RKO (cell line): ENCODE measurements around the gene STK32A.
A peak's percentile ranks its signal among the peaks of the same experiment; 100 is the strongest.

Experiments
- DNase-seq: peaks from one replicate; pipeline ENCODE4 v3.0.0-alpha.2; 2016; ENCODE audit warnings: low spot score

The STK32A gene

GRCh38 chr5:147391781-147392180 is 157.0 kb downstream of the STK32A start:
- peak; percentile 90 for DNase-seq

DNA sequence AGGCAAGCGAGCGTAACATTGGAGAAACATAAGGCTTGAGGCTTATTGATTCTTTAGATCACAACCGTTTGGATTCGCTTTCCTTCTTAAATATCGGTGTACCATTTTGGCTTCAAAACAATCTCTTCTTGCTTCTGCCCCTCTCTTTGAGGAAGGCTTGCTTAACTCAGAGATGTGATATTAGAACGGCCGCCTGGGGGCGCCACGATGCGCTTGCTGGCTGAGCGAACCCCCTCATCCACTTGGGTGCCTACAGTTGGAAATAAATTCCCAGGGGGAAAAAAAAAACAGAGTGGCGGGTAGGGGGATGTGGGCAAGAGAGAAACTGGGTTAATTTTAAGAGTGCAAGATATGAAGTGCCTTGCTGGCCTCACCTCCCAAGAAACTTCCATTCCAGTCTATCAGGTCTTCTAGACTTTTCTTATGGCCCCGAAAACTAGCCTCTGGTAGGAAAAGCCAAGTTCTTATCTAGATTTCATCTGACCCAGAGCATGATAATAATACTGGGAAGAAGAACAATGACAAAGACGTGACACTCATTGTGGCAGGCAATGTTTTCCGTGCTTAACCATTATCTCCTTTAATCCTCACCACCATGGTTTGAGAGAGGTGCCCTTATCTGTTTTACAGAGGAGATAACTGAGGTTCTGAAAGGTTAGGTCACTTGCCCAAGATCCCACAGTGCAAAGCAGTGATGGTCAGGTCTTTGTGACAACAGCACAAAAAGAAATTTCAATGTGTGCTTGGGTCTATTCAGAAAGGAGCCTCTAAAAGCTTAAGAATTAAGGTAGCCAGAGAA is 159.2 kb downstream of the STK32A start:
- no peak for DNase-seq

DNA sequence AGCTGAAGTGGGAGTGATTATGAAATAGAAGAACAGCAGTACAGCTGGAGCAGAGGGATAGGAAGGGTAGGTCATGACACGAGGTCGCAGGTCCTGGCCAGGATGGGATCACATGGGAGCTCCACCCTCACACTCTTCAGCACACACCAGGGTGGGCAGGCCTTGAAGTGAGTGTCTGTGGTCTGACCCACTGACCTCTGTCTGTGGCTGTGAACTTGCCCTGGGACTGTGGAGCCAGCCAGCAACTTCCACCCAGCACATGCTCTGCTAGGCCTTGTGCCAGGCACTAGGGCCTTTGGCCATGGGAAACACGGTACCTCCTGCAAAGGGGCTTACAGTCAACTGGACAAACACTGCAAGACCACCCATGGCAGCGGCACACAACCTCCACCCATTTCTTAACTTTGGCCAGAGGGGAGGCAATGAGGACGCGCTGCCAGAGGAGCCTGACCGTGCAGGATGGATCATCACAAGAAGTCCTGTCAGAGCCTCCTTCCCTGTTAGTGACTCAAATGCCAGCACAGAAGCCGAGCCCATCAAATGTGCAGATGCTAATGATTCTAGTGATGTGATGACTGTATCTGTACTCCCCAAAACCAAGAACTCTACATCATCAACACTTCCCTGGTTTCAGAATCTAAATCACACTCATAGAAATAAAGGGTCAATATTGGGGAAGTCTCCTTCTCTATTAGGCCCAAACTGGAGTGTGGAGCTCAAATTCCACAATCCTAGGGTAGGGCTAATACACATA is 161.4 kb downstream of the STK32A start:
- DNase-seq, result no peak

DNA sequence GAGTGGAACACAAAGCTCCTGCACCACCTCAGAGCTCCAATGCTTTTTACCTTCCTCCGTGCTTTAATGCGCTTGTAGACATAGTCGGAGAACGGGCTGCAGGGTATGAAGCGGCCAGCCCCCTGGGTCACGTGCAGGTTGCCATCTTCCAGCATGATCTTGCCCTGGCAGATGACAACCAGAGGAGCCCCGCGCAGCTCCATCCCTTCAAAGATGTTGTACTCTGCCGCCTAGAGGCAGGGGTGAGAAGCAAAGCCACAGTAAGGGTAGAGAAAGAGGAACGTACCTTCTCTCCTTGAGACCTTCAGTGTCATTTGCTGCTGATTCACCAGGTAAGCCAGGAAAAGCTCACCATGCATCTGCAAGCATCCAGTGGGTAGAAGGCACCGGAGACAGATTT is 162.8 kb downstream of the STK32A start:
- no peak for DNase-seq

GRCh38 chr5:147398860-147399259 is 164.0 kb downstream of the STK32A start:
- DNase-seq, result no peak

DNA sequence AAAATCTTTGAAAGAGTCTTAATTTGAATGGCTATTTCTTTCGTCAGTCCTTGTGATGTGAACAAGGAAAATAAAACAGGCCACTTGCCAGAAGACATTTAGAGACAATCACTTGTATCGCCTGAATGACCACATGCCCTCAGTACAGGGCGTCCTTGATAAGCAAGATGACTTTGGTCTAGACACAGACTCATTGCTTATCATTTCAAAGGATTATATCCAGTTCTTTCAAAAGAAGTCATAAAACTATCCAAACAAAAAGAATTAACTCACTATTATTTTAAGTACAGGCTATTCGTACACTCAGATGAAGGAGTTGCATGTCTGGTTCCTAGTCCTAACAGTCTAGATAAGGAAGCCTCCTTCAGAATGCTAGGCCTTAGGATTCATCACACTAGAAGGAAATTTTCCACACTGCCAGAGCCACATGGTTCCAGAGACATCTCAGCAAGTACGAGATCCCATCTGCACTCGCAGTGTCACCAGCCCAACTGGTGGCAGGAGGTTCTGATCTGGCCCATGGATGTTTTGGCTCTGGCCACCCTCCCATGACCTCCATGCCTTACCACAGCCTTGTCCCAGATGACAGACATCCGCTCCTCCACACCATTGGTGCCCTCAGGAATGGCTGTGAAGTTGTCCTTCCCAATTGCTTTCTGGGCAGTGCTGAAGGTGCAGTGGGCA is 165.4 kb downstream of the STK32A start:
- DNase-seq, result no peak

DNA sequence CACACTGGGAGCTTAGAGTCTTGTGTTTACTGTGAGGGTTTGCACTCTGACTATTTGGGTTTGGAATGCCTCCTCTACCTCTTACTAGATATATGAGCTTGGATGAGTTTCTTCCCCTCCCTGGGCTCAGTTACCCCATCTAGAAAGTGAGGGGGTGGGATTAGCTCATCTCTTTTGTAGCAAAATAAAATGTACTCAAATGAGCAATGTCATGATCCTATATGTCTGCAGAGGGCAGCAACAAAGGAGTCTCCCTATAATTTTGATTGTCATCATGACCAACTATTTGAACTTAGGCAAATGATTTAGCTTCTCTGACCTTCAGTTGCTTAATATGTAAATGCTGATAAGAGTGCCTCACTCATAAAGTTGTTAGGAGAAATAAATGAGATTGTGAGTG is 166.1 kb downstream of the STK32A start:
- no peak for DNase-seq

DNA sequence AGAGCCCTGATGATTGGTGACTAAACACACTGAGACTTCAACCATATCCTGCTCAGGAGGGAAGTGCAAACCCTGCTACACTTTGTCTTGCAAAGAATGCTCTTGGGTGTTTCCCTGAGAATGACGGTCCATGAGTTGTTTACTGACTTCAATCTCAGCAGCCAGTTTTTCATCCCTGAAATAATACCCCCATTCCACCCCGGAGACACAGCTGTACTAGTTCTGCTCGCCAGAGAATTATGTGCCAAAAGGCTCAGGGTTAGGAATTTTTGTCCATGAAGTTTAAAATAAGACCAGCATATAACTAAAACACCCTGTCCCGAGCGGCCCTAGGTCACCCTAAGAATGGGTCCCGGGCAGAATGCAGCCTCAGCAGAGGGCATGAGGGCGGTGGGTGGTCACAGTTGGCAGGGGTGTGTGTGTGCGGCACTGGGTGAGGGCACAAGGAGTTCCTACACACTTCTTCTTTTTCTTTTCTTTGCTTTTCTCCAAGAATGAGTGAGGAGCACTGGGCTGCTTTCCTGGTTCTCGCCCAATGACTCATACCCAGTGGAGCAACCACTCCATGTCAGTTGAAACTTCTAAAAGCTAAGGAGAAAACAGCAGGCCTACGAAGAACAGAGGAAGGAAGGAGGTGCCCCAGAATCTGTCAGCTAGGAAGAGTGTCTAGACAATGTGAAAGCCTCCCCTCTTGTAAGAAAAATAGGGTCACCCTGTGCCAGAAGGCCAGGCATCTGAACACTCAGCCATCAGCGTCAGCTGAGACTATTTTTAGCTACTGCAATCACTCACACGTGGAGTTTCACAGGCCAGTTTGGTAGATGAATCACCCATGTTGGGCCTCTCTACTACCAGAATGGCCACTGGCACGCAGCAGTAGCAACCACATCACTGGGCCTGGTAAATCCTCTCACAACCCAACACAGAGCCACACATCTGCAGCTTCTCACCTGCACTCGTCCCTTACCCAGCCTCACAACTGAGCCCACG is 169.1 kb downstream of the STK32A start:
- DNase-seq, result peak; percentile 56

DNA sequence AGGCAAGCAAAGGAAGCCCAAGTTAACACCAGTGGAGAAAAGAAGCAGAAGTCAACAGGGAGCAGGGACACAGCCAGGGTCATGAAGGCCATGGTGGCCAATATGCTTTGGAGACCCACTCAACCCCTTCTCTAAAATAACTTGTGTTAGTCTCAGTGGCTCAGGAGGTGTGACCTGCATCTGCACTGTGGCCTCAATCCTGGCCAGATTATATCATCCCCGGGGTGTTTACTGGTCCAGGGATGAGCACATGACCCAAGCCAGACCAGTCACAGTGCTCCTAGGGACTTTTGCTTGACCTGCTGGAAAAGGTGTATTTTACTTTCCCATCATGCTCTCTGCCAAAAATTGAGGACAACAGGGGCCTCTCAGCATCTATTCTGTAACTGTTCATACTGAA is 169.9 kb downstream of the STK32A start:
- DNase-seq, result no peak

DNA sequence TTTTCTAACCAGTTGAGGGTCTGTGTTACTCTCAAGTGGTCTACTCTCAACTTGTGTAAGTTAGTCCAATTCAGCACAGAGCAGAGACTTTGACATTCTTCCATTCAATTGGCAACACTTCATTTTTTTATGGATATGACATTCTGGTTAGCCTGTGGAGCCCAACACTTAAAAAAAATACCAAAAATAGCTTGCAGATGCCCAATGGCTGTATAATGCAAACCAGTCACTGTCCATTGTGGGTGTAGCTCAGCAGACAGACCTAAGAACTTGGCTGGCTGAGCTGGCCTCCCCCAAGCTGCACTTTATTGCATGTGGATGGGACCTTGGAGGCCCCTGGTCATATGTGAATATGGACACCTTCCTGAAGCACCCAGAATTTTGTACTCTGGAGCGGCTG is 171.8 kb downstream of the STK32A start:
- no peak for DNase-seq

- no peak for DNase-seq
Measured at GRCh38 chr5:147407094-147407681, 172.4 kb downstream of the STK32A start.

DNA sequence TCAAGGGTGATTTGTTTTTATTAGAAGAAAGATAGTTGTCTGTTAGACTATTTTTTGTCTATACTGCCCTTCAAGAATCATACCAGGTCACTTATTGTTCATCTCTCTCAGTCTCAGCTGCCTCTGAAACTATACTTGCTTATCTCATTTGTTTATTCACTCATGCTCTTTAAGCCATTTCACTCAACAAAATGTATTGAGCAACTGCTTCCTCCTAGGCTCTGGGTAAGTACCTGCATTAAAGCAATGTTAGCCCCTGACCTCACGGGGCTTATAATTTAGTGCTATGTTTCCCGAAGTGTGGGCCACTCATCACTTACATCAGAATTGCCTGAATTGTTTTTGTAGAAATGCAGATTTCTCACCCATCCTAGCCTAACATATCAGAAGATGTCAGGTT is 174.2 kb downstream of the STK32A start:
- no peak for DNase-seq

GRCh38 chr5:147410496-147411358 is 175.9 kb downstream of the STK32A start:
- DNase-seq, result no peak

- no peak for DNase-seq
Measured at GRCh38 chr5:147411359-147412319, 176.8 kb downstream of the STK32A start.

- DNase-seq, result no peak
Measured at GRCh38 chr5:147412561-147412960, 177.7 kb downstream of the STK32A start.

GRCh38 chr5:147413266-147413665 is 178.4 kb downstream of the STK32A start:
- DNase-seq, result no peak

DNA sequence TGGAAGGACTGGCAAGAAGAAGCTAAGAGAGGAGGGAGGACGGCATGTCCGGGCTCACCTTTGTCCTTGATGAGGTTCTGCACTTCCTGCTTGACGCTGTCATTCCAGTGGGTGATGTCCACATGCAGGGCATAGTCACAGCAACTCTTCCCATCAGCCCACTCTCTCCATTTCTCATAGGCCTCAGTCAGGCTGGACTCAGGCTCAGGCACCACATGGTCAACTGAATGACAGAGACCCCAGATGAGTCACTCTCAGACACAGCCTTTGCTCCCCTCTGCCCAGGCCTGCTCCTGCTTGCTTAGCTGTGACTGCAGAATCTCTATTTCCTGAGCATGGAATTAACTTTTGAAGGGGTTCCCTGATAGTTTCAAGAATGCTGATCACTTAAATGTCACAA is 180.8 kb downstream of the STK32A start:
- DNase-seq, result peak; percentile 5

DNA sequence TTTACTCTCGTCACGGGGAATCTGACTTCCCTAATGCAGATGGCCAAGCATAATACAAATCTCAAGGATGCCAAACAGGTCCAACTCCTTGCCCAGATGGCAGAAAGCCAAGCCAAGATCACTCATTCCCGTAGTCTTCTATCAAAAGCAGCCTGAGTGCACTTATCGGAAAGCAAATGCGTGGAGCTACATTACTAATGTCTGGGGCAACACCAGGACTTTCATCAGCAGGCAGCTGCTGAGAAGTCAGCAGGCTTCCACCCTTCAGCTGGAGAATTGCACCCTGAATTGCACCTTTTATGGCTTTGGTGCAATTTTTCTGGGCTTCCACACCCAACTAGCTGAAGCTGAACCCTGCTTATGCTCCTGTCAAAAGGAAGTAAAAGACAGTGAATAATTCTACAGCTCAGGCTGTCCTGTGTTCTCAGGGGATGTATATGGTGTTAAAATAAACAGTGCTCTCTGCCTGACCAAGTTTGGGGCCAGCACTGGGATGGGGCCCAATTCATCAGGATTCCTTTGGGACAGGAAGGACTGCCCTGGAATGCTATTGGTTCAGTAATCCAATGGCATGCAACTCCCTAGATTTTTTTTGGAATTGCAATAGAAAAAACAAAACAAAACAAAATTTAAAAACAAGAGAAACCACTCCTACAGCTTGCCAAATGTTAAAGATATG is 182.4 kb downstream of the STK32A start:
- no peak for DNase-seq

DNA sequence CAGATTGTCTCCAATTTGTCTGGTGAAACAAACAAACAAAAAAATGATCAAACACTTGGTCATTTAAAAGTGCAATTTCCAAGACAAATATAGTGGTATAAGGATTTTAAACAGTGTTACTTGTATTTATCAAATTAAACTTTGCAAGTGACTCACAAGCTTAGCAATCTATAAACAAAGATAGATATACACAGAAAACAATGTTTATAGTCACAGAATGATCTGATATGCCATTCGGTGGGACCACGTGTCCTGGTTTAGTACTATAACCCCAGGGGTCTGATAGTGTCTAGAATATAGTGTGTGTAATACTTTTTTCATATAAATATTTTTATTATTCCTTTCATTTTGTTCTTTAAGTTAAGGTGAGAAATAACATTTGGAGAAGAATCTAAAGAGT is 183.8 kb downstream of the STK32A start:
- no peak for DNase-seq
